HG03064 (cell line): ENCODE results near the gene TMEM86A.

Experiments used
- ATAC-seq: cut with Tn5 transposase; IDR thresholded peaks from one replicate; pipeline ENCODE4 v1.9.1; 2021; ENCODE audit warnings: low read depth; ENCODE audit not compliant: unreplicated experiment

The TMEM86A gene

GRCh38 chr11:18749681-18750319 lies 51.2 kb downstream of the TMEM86A start:
- no peak for ATAC-seq

- ATAC-seq, result no peak
These were observed 52.4 kb downstream of the TMEM86A start for GRCh38 chr11:18750944-18751343.

GRCh38 chr11:18752502-18752901 lies 53.9 kb downstream of the TMEM86A start:
- no peak for ATAC-seq

GRCh38 chr11:18754308-18754707 lies 55.7 kb downstream of the TMEM86A start:
- ATAC-seq, result no peak
